Endothelial cell of umbilical vein (primary cell): ENCODE data around the gene KLLN. TPM values are rescaled to one million over a fixed set of nuclear protein-coding genes. Genes with fewer than 3 reads are reported as not detected.
A peak's percentile ranks its signal among the peaks of the same experiment; 100 is the strongest.

Experiments
- BruUV-seq: library from RNA; stranded (reverse); fragments of 400-500 nt; replicated peaks from 2 replicates; lab custom pipeline; 2021; lab: Mats Ljungman, UMichigan
- CTCF ChIA-PET: fragments of 300-600, 350-600 bp; sonication (Branson Sonifier 250); formaldehyde crosslinking; loops from one replicate; lab custom pipeline; 2021; ENCODE audit warnings: antibody characterized with exemption, inconsistent platforms; lab: Charles Lee
- POLR2A ChIA-PET: fragments of 300-600, 350-600 bp; sonication (Branson Sonifier 250); formaldehyde crosslinking; loops from one replicate; lab custom pipeline; 2021; ENCODE audit warnings: antibody characterized with exemption, inconsistent platforms; lab: Charles Lee
- DNase-seq: peaks from one replicate; pipeline ENCODE4 v3.0.0-alpha.2; 2011; ENCODE audit warnings: low read depth, low spot score
- FAIRE-seq: peaks from 2 replicates; lab custom pipeline; 2011; peaks lifted over from hg19 to GRCh38; lab: Jason Lieb, UNC
- H2AFZ ChIP-seq: 2 replicates; pipeline ENCODE4 v1.6.0; 2012; ENCODE audit warnings: low read depth, low read length, control low read depth, inconsistent platforms
- H3K27ac ChIP-seq: 2 replicates; pipeline ENCODE4 v1.5.1; 2011; ENCODE audit warnings: low read depth, mild to moderate bottlenecking, control low read depth, low read length, moderate library complexity; ENCODE audit not compliant: insufficient read depth
- H3K27me3 ChIP-seq, 2 experiments: 2 replicates each; pipeline versions ENCODE4 v1.6.0 to v1.6.1; 2011; ENCODE audit warnings: low read length in 2 of 2, mixed read lengths in 1 of 2; ENCODE audit not compliant: control insufficient read depth in 2 of 2, insufficient read depth in 2 of 2
- H3K36me3 ChIP-seq, 2 experiments: 2 replicates in 1 of 2; 3 replicates in 1 of 2; pipeline ENCODE4 v1.5.1; 2011; ENCODE audit warnings: low read length in 2 of 2, mild to moderate bottlenecking in 1 of 2, moderate library complexity in 1 of 2; ENCODE audit not compliant: control insufficient read depth in 2 of 2, insufficient read depth in 2 of 2; ENCODE audit errors: extremely low read depth in 1 of 2
- H3K4me1 ChIP-seq: 3 replicates; pipeline ENCODE4 v1.5.1; 2011; ENCODE audit warnings: mild to moderate bottlenecking, low read length; ENCODE audit not compliant: control insufficient read depth, insufficient read depth; ENCODE audit errors: extremely low read depth
- H3K4me2 ChIP-seq: 2 replicates; pipeline ENCODE4 v1.6.1; 2011; ENCODE audit warnings: low read length, control low read depth, mixed read lengths; ENCODE audit not compliant: insufficient read depth
- H3K4me3 ChIP-seq, 3 experiments: fragments of 200-600 bp in 1 of 3; sonication (generic), shearing (Covaris generic) in 1 of 3; replicated peaks in 1 of 3; 2 replicates each; pipeline ENCODE4 v1.5.1; 2011 to 2016; ENCODE audit warnings: control low read depth in 3 of 3, low read length in 3 of 3, mild to moderate bottlenecking in 2 of 3, inconsistent platforms in 1 of 3, low read depth in 1 of 3, moderate library complexity in 1 of 3; ENCODE audit not compliant: insufficient read depth in 1 of 3
- H3K79me2 ChIP-seq: 2 replicates; pipeline ENCODE4 v1.6.0; 2012; ENCODE audit warnings: low read length, inconsistent platforms; ENCODE audit not compliant: control insufficient read depth, insufficient read depth
- H3K9ac ChIP-seq: replicated peaks from 2 replicates; pipeline ENCODE3; 2011; ENCODE audit warnings: low read length, control low read depth; ENCODE audit not compliant: insufficient read depth; ENCODE audit errors: extremely low read depth
- H3K9me1 ChIP-seq: replicated peaks from 3 replicates; pipeline ENCODE4 v1.6.0; 2011; ENCODE audit warnings: mild to moderate bottlenecking, low read length; ENCODE audit not compliant: control insufficient read depth, insufficient read depth; ENCODE audit errors: extremely low read depth
- H3K9me3 ChIP-seq: replicated peaks from 2 replicates; pipeline ENCODE4 v1.5.1; 2012; ENCODE audit warnings: low read length, inconsistent platforms; ENCODE audit not compliant: control insufficient read depth, insufficient read depth
- H4K20me1 ChIP-seq: replicated peaks from 2 replicates; pipeline ENCODE3; 2011; ENCODE audit warnings: mild to moderate bottlenecking, low read length; ENCODE audit not compliant: control insufficient read depth, insufficient read depth; ENCODE audit errors: extremely low read depth
- CTCF ChIP-seq, 2 donors: IDR thresholded peaks; 1 replicate in 1 of 2; 2 replicates in 1 of 2; pipeline ENCODE4 v1.5.1; 2011; ENCODE audit warnings: low read length in 2 of 2, mild to moderate bottlenecking in 2 of 2, moderate library complexity in 2 of 2, control low read depth in 1 of 2, inconsistent platforms in 1 of 2, low read depth in 1 of 2; ENCODE audit not compliant: insufficient read depth in 1 of 2; ENCODE audit errors: extremely low read depth in 1 of 2
- EZH2 ChIP-seq: IDR thresholded peaks from 2 replicates; pipeline ENCODE4 v1.6.1; 2012; ENCODE audit warnings: borderline replicate concordance, low read depth, mild to moderate bottlenecking, moderate library complexity, low read length, inconsistent platforms; ENCODE audit not compliant: severe bottlenecking
- GATA2 ChIP-seq: IDR thresholded peaks from 2 replicates; pipeline ENCODE4 v1.7.0; 2011; ENCODE audit warnings: low read depth, mild to moderate bottlenecking, moderate library complexity, mixed read lengths, low read length; ENCODE audit not compliant: insufficient read length, insufficient read depth
- JUN ChIP-seq: IDR thresholded peaks from 2 replicates; pipeline ENCODE4 v1.6.1; 2011; ENCODE audit warnings: borderline replicate concordance, low read depth; ENCODE audit not compliant: insufficient read length, insufficient read depth
- MAX ChIP-seq: IDR thresholded peaks from 2 replicates; pipeline ENCODE4 v1.6.1; 2011; ENCODE audit not compliant: insufficient read depth, insufficient read length
- POLR2AphosphoS5 ChIP-seq: IDR thresholded peaks from 2 replicates; pipeline ENCODE4 v1.6.1; 2012; ENCODE audit warnings: low read depth, mild to moderate bottlenecking, control low read depth, low read length, moderate library complexity; ENCODE audit not compliant: insufficient read depth
- dilution Hi-C: fragments of 300-500 bp; cut with MboI; formaldehyde crosslinking; loops from one replicate; pipeline ENCODE4 v1.15.0; 2019; ENCODE audit warnings: low sequenced_read_pairs; ENCODE audit not compliant: extremely low pct_ligation_motif_present
- intact Hi-C: fragments of 100-400 bp; cut with micrococcal nuclease; formaldehyde crosslinking; loops from one replicate; pipeline ENCODE4 v1.10.0; 2022
- polyA plus RNA-seq, 4 experiments: library from polyadenylated mRNA; depleted of rRNA in 3 of 4; stranded (reverse) in 3 of 4; unstranded in 1 of 4; fragments of >200 nt; gene quantifications; 2 replicates each; pipeline versions ENCODE4 v1.2.1 to v1.2.3, GENCODE V29; 2011 to 2012; ENCODE audit warnings: missing spikeins in 1 of 4
- total RNA-seq: library from RNA; stranded (reverse); gene quantifications from 2 replicates; pipeline ENCODE4 v1.2.3, GENCODE V29; 2021

KLLN gene
- total and polyA plus RNA-seq, 2 donors (not counting 3 experiments of a cell fraction or from before 2014, with no cell fraction given): 0.14 to 0.31 TPM

DNA sequence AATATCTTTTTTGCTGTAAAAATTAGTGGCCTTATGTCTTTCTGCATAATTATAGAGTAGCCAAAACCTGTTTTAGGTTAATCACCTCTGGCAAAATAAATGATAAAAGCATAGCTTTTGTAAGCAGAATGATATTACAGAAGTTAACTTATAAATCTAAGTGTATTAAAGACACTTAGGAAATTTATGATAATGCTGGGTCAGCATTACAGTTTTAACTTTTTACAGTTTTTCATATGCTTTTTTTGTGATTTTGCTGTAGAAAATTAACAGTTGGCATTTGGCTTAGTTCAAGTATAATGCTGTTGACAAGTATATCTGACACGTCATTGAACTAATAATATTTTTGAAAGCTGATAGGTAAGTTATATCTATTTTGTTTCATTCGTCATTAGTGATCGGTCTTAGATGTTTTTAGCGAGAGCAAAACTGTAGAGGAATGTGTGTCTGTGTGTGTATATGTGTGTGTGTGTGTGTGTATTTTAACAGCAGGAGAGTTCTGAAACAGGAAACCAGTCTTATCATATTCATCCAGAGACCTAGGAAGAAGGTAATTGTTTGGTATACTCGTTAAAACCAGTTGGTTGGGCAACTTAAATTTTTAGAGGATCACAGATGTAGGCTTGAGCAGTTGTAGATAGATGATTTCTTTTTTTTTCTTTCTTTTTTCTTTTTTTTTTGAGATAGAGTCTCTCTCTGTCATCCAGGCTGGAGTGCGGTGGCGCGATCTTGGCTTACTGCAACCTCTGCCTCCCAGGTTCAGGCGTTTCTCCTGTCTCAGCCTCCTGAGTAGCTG lies 15.5 kb upstream of the KLLN start:
- no peaks in the 10 kb centered on the region for H3K9me3 ChIP-seq
- dilution Hi-C loops: no loop called here
- H3K9ac ChIP-seq: no peak overlapping the region
- H3K27me3 ChIP-seq: no peaks in the 10 kb centered on the region
- H3K27ac ChIP-seq: no peak overlapping the region
- ChIA-PET CTCF (interaction anchor here (1.1 kb wide), 1 partner anchor 13 kb away, joined by 3 read pairs; no protein-coding TSS in a partner anchor), POLR2A (interaction anchor here (0.7 kb wide), 1 partner anchor 36 kb away, joined by 3 read pairs; no protein-coding TSS in a partner anchor)
- no peak for TF ChIP-seq MAX
- H2AFZ ChIP-seq: no peak overlapping the region
- no peak overlapping the region for H3K4me3 ChIP-seq
- no peaks in the 10 kb centered on the region for H3K36me3 ChIP-seq
- H4K20me1 ChIP-seq: peaks cover 13% of the 10 kb centered on the region
- peaks cover 73% of the 10 kb centered on the region for H3K79me2 ChIP-seq
- peaks cover 21% of the 10 kb centered on the region for H3K4me1 ChIP-seq
- intact Hi-C loops: no loop called here
- BruUV-seq: no TSS peak
- H3K9me1 ChIP-seq: no peaks in the 10 kb centered on the region
- FAIRE-seq: no peak
- DNase-seq: peak; percentile 44
- H3K4me2 ChIP-seq: no peak overlapping the region

GRCh38 chr10:87875929-87876571 lies 12.7 kb upstream of the KLLN start:
- Histone ChIP-seq H3K9ac (no peak overlapping the region), H3K9me3 (no peaks in the 10 kb centered on the region), H3K27me3 (no peaks in the 10 kb centered on the region), H3K79me2 (peaks cover 78% of the 10 kb centered on the region), H3K4me2 (no peak overlapping the region), H3K4me1 (peaks cover 21% of the 10 kb centered on the region), H2AFZ (no peak overlapping the region), H3K36me3 (no peaks in the 10 kb centered on the region), H3K4me3 (no peak overlapping the region), H3K9me1 (no peaks in the 10 kb centered on the region), H3K27ac (no peak overlapping the region), H4K20me1 (peaks cover 10% of the 10 kb centered on the region)
- FAIRE-seq: no peak
- no TSS peak for BruUV-seq
- ChIA-PET POLR2A (no interaction called here), CTCF (interaction anchor here (2.1 to 2.3 kb wide), 2 partner anchors 13 to 42 kb away, joined by 5 to 10 read pairs; partner anchors contain the start of genes KLLN and PTEN)
- TF ChIP-seq GATA2: no peak
- TF ChIP-seq JUN: no peak
- TF ChIP-seq POLR2AphosphoS5: no peak
- TF ChIP-seq CTCF (IDR thresholded peaks at IDR 0.05; ENCODE audit: extremely low read depth in 1 of 2, insufficient read depth in 1 of 2, low read depth in 1 of 2, low read length in 2 of 2): no peak
- TF ChIP-seq EZH2: no peak
- intact Hi-C loops (no loop called here), dilution Hi-C loops (no loop called here)
- no peak for DNase-seq
